ENCODE results near the gene TRAPPC3. TPM values are rescaled to one million over a fixed set of nuclear protein-coding genes. Genes with fewer than 3 reads are reported as not detected.

The TRAPPC3 gene
- polyA plus RNA-seq, 1 donor = 64.9 TPM

DNA sequence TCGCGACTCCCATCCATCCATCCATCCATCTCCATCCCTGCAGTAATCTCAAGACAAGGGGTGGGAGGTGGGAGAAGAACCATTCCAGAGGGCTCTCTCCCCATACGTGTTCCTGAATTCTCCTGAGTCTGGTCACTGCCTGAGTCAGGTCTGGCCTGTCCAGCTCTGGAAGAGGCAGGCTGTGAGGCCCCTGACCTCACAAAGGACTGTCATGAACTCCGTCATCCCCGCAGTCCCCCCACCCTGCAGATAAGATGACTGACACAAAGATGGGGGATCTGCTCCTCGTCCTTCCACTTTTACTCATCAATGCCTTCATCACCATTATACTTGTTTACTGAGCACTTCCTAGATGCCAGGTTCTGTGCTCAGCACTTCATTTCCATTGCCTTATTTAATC, 5.0 kb upstream of the TRAPPC3 start:
- DNase-seq = no peak

DNA sequence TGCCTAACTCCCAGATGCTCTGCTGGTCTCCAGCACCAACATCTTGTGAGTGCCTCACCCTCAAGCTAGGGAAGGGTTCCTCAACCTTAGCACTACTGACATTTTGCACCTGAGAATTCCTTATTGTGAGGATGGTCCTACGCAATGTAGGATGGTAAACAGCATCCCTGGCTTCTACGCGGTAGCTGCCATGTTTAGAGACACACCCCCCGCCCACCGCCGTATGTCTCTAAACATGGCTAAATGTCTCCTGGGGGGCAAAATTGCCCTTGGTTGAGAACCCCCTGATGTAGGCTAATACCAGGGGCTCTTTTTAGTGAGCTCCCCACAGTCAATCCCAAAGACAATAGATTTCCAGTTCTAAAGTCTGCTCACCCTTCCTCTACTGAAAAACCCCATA, 4.2 kb upstream of the TRAPPC3 start:
- no peak for DNase-seq

DNA sequence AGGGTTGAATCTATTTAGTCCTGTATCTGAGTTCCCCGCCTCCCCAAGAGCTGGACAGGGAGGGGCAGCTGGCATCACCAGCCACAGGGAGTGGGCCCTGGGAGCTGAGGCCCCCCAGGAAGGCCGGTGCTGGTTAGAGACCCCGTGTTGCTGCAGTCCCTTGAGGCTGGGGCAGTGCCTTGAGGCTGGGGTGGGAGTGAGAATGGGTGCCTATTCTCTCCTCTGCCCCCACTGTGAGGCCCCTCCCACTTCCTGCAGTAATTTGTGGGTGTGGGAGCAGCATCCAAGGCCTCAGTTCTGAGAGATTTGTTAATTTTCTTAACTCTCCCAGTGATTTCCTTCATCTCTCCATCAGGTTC, 2.5 kb upstream of the TRAPPC3 start:
- DNase-seq = no peak

DNA sequence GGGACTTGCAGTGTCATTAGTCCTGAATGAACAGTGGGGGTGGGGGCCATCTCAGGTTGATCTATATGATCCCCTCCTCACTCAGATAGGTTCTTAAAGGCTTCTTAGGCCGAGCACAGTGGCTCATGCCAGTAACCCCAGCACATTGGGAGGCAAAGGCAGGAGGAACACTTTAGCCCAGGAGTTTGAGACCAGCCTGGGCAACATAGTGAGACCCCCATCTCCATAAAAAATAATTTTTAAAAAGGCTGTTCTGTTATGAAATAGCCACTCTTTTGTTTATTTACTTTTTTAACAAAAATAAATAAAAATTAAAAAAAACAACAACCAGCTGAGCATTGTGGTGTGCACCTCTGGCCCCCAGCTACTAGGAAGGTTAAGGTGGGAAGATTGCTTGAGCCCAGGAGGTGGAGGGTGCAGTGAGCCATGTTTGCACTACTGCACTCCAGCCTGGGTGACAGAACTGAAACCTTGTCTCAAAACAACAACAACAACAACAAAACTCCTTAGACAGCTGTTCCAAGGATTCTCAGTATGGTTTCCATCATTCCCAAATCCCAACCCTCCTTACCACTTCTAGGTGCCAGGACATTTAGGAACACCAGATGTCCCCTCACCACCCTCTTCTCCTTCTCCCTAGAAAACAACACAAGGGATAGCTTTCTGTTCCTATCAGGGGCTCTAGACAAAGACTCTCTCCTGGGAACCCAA, 2.0 kb upstream of the TRAPPC3 start:
- DNase-seq = no peak

DNA sequence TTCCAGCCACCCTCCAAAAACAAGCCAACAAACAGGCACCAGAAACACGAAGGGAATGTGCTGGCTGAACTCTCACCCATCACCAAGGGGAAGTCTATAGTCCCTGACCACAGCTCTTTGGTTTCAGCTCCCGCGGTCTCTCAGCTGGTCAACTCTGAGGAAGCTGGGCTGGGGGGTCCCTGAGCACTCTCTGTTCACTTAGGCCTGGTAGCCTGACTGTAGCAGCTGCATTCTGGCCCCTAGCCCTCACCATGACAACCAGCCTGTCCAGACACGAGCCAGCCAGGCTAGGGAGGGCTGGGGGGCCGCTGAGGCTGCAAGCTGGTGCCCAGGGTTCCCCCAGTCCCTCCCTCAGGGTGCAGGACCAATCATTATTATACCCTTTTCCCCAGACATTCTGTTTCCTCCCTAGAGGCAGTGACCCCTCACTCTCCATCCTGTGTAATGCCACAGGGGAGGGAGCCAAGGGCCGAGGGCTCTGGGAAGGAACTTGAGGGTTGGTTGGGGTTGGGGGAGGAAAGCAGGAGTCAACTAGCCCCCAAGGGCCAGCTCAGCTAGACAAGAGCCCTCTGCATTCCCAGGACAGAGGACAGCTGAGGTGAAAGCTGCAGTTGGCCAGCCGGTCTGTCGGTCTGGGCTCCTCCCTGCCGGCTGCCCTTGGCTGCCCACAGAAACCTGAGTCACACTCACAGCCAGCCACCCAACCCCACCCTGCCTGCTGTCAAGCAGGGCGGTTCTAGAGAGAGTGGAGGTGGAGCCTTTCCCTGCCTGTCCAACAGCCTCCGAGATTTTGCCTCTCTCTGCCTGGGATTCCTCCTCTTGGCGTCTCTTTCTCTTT, 1.2 kb upstream of the TRAPPC3 start:
- peak; percentile 84 for DNase-seq

DNA sequence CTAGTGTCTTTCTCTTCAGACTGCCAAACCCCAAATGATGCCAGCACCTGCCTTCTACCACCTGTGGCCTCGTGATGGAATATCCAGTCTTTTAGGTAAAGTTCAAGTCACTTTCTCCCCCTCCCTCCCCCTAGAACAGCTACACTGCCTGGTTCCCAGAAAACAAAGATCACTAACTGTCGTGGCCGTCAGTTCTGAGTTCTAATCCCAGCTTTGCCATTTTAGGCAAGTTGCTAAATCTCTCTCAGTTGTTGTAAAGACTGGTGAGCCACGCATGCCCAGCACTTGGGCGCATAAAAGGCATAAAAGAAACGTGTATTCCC, 648 bp upstream of the TRAPPC3 start:
- no peak for DNase-seq

DNA sequence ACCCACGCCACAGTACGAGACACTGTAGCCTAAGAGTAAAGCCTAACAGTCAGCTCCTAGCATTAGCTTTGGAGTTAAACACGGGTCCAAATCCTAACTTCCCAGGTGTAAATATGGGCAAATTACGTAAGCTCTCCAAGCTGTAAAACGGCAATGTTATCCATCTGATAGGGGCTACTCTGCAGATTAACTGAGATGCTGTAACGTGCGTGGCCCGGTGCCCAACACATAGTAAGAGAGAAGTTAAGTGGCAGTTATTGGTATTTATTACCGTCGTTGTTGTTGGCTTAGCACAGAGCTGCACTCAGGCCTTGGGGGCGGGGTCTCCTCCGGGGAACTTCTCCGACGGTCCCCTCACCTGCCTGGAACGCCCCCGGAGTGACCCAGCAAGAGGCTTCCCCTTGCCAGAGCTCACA, 457 bp downstream of the TRAPPC3 start:
- no peak for DNase-seq

DNA sequence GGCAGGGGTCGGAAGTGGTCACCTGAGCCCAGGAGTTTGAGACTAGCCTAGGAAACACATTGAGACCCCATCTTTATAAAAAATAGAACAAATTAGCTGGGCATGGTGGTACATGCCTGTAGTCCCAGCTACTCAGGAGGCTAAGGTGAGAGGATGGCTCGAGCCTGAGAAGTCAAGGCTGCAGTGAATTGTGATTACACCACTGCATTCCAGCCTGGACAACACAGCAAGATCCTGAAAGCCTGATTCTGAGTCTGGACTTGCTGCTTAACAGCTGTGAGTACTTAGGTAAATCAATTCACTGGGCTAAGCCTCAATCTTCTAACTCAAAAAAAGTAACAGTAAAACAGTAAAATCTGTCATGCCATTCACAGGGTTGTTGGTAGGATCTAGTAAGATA, 4.9 kb downstream of the TRAPPC3 start:
- no peak for DNase-seq

DNA sequence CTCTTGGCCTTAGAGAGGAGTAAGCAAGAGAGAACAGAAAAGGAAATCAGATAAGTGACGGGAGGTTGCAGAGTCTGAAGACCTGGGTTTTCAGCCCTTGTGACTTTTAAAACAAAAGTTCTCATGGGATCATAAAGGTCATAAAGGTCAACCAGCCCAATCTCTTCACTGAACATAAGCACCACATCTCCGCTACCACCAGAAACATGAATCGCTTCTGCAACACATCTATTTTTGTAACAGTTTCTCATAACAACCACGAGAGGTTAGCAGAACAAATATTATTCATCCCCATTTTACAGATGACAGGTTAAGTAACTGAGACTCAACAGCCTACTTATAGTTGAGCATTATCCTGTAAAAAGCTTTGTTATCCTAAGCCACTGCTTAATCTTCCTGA, 5.9 kb downstream of the TRAPPC3 start:
- DNase-seq = no peak

DNA sequence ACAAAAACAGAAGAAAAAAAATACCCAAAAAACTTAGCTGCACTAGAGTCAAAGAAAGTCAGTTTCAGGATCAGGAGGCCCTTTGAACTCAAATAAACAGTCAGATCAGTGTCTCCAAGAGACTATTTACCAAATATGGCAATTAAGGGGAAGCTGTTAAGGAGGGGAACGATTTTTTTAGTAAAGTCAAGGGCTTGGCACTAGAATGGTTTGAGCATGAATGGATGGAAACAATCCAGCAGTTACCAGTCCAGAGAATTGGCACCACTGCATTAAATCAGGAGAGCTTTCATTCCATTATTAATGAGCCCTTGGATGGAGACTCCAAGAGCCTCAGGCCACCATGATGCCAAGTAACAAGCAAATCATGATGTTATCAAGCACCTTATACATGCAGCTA, 7.2 kb downstream of the TRAPPC3 start:
- no peak for DNase-seq

DNA sequence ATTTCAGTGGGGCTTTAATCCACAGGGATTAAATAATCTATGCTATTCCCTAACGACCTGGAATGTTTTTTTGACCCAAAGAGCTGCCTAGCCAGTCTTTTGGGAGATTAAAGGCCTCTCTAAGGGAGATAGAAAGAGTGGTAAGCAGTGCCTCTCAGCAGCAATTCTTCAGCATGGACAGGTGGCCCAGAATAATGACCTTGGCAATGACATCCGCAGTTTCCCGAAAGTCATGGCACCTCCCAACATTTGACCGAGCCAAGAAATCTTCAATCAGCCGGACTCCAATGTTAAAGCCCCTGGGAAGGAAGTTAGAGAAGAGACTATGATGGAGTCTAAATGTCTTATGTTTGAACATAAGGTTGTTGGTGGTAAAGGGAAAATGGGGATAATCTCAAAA, 9.8 kb downstream of the TRAPPC3 start:
- DNase-seq = no peak

DNA sequence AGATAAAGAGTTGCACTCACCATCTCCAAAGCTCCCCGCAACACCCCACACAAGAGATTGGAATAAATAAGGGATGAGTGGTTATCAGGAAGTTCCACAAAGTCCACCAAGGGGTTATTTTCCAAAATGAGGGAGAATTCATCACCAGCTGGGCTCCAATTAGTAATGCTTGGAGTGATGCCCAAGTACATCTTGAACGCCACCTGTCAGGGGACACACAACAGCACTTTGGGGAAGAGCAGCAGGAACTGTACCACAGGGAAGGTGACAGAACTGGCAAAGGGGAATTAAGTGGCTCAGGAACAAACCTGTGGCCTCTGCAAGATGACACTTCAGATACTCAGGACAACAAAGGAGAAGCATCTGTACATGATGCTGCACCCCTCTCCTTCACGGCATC, 11.5 kb downstream of the TRAPPC3 start:
- no peak for DNase-seq

DNA sequence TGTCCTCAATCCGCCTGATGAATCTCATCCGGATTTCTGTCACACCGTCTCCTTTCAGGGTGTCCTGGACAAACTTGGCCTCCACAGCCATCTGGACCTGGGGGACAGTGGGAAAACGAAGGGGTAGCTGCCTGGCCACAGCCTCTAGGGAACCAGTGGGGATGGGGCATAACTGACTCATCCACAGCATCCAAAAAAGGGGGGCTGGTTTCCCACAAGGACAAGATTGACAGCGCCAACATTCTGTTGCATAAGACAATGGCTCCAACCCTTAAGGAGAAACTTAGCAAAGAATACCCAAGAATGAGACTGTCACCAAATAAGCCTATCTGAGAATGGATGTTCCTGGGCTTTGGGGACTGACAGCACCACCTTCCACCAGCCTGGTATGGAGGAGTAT, 12.1 kb downstream of the TRAPPC3 start:
- no peak for DNase-seq

DNA sequence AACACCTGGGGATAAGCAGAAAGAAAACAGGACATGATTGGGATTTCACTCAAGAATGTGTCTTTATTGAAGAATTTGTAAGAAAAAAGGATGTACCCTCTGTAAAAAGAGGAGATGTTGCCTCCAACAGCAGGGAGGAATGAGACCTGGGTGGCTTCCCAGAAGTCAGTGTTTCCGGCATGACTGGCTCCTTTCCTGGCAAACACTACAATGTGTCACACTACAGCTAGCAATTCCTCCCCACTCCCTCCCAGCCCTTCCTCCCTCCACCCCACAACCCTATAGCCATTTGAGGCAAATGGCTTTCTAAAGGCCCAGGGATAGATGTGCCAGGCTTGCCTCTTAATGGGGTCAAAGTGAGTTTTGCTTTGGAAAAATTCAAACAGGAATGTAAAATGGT, 12.8 kb downstream of the TRAPPC3 start:
- DNase-seq = no peak

DNA sequence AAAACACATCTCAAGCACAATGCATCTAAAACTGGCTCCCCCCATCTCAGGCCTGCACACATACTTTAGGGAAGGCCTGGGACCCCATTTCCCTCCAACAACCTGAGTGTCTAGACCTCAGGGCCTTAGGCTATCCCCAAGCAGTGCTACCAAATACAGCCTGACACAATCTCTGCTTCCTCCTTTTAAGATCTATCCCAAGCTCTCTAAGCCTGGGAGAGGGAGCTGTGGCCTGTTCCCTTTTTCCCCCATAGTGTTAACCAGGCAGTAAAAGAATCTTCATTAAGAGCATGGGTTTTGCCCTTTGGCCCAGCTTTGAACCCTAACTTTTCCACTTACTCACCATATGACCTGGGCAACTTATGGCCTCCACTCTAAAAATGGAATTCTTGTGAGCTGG, 13.5 kb downstream of the TRAPPC3 start:
- no peak for DNase-seq

DNA sequence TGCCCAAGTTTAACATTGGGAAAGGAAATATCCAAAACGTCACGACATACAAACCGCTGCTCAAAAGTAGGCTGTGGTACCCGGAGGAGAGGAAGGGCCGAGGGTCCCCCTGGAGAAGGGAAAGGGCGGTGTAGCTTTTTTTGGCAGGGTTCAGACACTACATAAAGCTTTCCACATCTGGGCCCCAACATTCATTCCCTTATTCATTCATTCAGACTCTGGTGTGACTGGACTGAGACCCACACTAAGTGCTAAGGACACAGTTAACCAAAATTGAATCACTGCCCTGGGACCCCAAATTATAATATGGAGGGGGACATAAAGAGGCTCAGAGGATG, 14.0 kb downstream of the TRAPPC3 start:
- no peak for DNase-seq

DNA sequence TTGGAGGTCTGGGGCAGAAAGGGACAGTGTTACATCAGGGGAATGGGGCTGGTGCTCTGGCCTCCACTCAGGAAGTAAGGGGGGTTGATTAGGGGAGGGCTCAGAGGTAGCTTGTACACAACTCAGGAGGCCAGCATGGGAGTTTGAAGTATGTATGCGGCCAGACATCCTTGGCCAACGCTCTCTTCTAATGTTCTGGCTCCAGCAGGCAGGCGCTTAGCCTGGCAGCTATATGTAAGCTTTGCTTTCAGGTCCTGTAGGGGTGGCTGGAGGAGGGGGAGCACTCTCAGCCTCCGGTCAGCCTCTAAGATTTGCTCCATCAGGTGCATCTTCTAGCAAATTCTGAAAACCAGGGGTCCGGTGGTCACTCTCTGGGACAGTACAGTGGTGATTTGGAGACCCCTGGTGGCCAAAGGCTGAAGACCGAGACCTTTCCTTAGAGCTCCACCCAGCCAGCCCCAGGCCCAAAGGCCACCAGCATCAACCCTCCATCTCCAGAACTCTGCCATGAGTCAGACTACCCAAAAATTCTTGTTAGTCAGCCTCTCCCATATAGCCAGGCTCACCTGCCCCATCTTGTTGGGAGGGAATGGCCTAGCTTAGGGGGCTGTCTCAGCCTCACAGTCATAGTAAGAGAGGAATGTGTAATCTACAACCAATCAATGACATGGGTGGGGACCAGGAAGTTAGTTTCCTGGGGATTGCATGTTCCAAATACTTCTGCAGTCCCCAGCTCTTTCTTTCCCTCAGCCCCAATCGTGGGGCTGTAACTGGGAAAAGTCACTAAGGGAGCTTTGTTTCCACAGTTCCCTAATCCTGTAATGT, 14.6 kb downstream of the TRAPPC3 start:
- peak; percentile 66 for DNase-seq

DNA sequence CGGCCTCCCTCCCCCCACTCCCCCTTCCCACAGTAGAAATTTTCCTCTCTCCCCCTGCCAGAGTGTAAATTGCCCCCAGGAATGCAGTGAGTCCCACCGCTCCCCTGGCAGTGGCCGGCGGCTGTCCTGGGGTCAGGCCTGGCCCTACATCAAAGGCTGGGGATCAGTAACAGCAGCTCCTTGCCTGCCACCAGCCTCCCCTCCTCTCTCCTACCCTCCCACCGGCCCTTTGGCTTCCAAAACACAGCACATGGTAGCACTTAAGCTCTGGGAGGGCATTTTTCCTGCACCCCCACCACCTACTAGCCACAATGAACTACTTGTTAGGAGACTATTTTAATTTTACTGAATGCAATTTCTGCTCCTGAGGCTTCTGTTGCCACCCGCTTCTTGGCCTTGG, 15.3 kb downstream of the TRAPPC3 start:
- no peak for DNase-seq

DNA sequence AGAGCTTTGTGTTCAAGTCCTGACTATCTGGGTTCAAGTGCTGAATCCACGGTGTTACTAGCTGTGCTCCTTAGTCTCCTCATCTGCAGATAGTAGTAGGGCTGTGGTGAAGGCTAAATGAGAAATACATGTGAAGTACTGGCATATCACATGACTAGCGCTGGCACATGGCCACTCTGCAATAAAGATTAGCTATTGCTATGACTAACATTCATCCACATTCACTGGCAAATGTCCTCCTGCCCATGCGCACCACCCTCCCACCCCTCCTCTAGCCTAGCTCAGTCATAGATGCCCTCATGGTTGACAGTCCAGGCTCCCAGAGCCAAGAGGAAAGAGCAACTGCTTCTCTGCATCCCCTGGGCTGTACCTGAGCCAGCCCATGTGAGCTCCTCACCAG, 15.8 kb downstream of the TRAPPC3 start:
- DNase-seq = no peak

DNA sequence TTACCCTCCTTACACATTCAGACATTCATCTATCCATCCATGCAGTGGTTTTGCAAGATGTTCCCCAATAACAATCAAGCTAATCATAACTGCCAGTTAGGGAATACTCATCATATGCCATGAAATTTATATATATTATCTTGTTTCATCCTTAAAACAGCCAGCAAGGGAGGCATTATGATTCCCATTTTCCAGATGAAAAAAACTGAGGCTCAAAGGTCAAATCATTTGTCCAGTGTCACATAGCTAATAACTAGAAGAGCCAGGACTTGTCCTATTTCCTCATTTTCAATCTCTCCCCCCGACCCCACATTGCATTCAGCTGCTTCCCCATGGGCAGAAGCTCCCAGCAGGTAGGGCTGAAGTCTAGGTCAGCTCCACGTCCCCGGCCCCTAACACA, 17.3 kb downstream of the TRAPPC3 start:
- no peak for DNase-seq

DNA sequence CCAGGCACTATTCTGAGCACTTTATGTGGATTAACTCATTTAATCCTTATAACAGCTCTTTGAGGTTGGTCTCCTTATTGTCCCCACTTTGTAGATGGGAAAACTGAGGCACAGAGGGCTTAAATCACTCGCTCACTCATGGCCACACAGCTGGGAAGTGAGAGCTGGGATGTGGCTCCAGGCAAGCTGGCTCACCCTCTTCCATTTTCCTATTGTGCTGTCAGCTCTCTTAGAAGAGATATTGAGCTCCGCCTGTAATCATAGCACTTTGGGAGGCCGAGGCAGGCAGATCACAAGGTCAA, 20.4 kb downstream of the TRAPPC3 start:
- DNase-seq = no peak

DNA sequence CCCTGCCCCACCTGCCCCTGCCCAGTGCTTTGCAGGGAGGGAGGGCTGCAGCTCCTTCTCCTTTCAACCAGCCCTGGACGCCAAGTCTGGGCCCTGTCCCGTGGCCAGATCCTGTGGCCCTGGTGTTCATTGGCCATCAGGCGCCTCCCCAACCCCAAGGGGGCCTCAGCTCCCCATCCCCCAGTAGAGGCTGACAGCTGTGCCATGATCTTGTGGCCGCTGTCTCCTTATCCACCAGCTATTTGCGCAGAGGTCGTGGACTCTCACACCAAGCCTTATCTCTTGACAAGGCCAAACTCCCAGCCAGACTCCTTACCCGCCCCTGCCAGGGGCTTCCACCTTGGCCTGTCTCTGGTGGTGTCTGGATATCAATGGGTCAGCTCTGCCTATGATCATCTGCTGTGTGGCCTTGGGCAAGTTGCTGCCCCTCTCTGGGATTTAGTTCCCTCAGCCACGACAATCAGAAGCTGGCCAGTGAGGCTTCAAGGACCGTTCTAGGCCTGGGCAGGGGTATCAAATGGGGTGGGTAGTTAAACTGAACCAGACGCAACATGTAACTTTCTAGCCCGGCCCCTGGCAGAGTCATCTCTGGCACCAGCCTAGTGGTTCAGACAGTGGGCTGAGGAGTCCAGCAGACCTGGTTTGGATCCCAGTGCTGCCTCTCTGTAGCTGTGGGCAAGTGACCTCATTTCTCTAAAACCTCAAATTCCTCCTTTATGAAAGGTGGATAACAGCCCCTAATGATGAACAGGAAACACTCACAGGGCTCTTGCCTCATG, 21.0 kb downstream of the TRAPPC3 start:
- no peak for DNase-seq

Measured in left kidney (tissue), 2 donors.